GM19351 (cell line): ENCODE data around the gene ZBTB2.
A peak's percentile ranks its signal among the peaks of the same experiment; 100 is the strongest.
"Not testable (repeated sequence)": the region's sequence is repeated elsewhere in the genome, so short reads cannot be mapped to it uniquely, and the experiment has no call there.

Experiments used
- ATAC-seq: cut with Tn5 transposase; IDR thresholded peaks from one replicate; pipeline ENCODE4 v1.9.1; 2021; ENCODE audit warnings: mild to moderate bottlenecking, moderate library complexity; ENCODE audit not compliant: unreplicated experiment

Gene ZBTB2

GRCh38 chr6:151402228-151402627, 10.9 kb upstream of the ZBTB2 start:
- ATAC-seq = no peak

- ATAC-seq = no peak
Observed at GRCh38 chr6:151400473-151400872, 9.1 kb upstream of the ZBTB2 start.

- no peak for ATAC-seq
Observed at GRCh38 chr6:151399679-151400078, 8.3 kb upstream of the ZBTB2 start.

GRCh38 chr6:151393410-151393809, 2.1 kb upstream of the ZBTB2 start:
- no peak for ATAC-seq

- no peak for ATAC-seq
Observed at GRCh38 chr6:151392427-151392826, 1.1 kb upstream of the ZBTB2 start.

GRCh38 chr6:151390851-151391470, 398 bp downstream of the ZBTB2 start:
- peak; percentile 5 for ATAC-seq

- ATAC-seq = peak; percentile 71
Observed at GRCh38 chr6:151390276-151390850, 996 bp downstream of the ZBTB2 start.

GRCh38 chr6:151389618-151390275, 1.6 kb downstream of the ZBTB2 start:
- peak; percentile 60 for ATAC-seq

GRCh38 chr6:151388997-151389617, 2.3 kb downstream of the ZBTB2 start:
- ATAC-seq = no peak

- ATAC-seq = no peak
Observed at GRCh38 chr6:151388236-151388635, 3.1 kb downstream of the ZBTB2 start.

- ATAC-seq = no peak
Observed at GRCh38 chr6:151387175-151387970, 4.0 kb downstream of the ZBTB2 start.

GRCh38 chr6:151385177-151385576, 6.2 kb downstream of the ZBTB2 start:
- no peak for ATAC-seq

GRCh38 chr6:151384151-151384550, 7.2 kb downstream of the ZBTB2 start:
- ATAC-seq = no peak

- ATAC-seq = not testable (repeated sequence)
Observed at GRCh38 chr6:151382631-151383030, 8.7 kb downstream of the ZBTB2 start.

- ATAC-seq = no peak
Observed at GRCh38 chr6:151381722-151382121, 9.6 kb downstream of the ZBTB2 start.

GRCh38 chr6:151380848-151381205, 10.5 kb downstream of the ZBTB2 start:
- ATAC-seq = no peak

GRCh38 chr6:151379933-151380847, 11.2 kb downstream of the ZBTB2 start:
- peak; percentile 64 for ATAC-seq

GRCh38 chr6:151377095-151377494, 14.3 kb downstream of the ZBTB2 start:
- no peak for ATAC-seq

- no peak for ATAC-seq
Observed at GRCh38 chr6:151376440-151376839, 14.9 kb downstream of the ZBTB2 start.

GRCh38 chr6:151375833-151376232, 15.5 kb downstream of the ZBTB2 start:
- ATAC-seq = no peak
